ENCODE measurements around the gene MAD2L1BP. TPM values are rescaled to one million over a fixed set of nuclear protein-coding genes. Genes with fewer than 3 reads are reported as not detected.
"Not testable (repeated sequence)": the region's sequence is repeated elsewhere in the genome, so short reads cannot be mapped to it uniquely, and the experiment has no call there.

The MAD2L1BP gene
- total RNA-seq, 1 donor from 2014 or later, result 33.3 TPM

DNA sequence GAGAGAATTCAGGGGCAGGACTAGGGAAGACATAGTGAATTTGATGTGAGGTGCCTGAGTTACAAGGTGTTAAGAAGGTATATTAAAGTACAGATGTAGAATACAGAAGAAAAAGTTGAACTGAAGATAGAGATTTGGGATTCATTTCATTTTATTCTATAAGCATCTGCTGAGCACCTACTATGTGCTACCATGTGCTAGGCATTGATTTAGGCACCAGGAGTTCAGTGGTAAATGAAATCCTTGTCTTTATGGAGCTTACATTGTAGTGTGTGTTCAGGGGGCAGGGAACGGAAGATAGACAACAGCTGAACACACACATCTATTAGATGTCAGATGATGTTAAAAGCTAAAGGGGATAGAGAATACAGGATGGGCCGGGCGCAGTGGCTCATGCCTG, 12.0 kb downstream of the MAD2L1BP start:
- Mint-ChIP-seq H3K9me3 (no peaks in the 10 kb centered on the region), H3K27ac (no peak overlapping the region), H3K27me3 (peaks cover 3% of the 10 kb centered on the region), H3K4me1 (ENCODE audit: unreplicated experiment) (peaks cover 18% of the 10 kb centered on the region), H3K4me3 (no peak overlapping the region), H3K36me3 (peaks cover 5% of the 10 kb centered on the region)
- TF ChIP-seq, protein P1, sequence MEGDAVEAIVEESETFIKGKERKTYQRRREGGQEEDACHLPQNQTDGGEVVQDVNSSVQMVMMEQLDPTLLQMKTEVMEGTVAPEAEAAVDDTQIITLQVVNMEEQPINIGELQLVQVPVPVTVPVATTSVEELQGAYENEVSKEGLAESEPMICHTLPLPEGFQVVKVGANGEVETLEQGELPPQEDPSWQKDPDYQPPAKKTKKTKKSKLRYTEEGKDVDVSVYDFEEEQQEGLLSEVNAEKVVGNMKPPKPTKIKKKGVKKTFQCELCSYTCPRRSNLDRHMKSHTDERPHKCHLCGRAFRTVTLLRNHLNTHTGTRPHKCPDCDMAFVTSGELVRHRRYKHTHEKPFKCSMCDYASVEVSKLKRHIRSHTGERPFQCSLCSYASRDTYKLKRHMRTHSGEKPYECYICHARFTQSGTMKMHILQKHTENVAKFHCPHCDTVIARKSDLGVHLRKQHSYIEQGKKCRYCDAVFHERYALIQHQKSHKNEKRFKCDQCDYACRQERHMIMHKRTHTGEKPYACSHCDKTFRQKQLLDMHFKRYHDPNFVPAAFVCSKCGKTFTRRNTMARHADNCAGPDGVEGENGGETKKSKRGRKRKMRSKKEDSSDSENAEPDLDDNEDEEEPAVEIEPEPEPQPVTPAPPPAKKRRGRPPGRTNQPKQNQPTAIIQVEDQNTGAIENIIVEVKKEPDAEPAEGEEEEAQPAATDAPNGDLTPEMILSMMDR (conservative IDR thresholded peaks at IDR 0.05), result no peak
- DNase-seq (ENCODE audit: extremely low spot score, unreplicated experiment), result no peak

DNA sequence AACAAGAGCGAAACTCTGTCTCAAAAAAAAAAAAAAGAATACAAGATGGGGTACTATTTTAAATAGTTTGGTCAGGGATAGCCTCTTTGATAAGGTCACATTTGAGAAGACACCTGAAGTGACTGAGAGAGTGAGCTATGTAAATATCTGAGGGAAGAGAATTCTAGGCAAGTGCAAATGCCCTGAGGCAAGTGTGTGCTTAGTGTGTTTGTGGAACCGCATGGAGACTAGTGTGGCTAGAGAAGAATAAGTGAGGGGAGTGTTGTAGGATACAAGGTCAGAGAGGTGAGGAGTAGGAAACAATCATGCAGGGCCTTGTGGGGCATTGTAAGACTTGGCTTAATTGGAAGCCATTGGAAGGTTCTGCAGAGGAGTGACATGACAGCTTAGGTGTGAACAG, 12.6 kb downstream of the MAD2L1BP start:
- Mint-ChIP-seq H3K27me3 (peaks cover 3% of the 10 kb centered on the region), H3K27ac (no peak overlapping the region), H3K9me3 (no peaks in the 10 kb centered on the region), H3K4me3 (no peak overlapping the region), H3K4me1 (ENCODE audit: unreplicated experiment) (peaks cover 13% of the 10 kb centered on the region), H3K36me3 (no peaks in the 10 kb centered on the region)
- TF ChIP-seq, protein P1 (conservative IDR thresholded peaks at IDR 0.05), result no peak
- no peak for DNase-seq (ENCODE audit: extremely low spot score, unreplicated experiment)

- H3K27me3 Mint-ChIP-seq, result not testable (repeated sequence)
Measured at GRCh38 chr6:43652822-43653221, 17.2 kb downstream of the MAD2L1BP start.

GRCh38 chr6:43657221-43657802, 21.7 kb downstream of the MAD2L1BP start:
- no peak overlapping the region for H3K4me3 Mint-ChIP-seq

More at GRCh38 chr6:43652822-43653221, 17.2 kb downstream of the MAD2L1BP start:
- not testable (repeated sequence) for H3K9me3 Mint-ChIP-seq; DNase-seq (ENCODE audit: extremely low spot score, unreplicated experiment); H3K4me3 Mint-ChIP-seq; H3K36me3 Mint-ChIP-seq; H3K27ac Mint-ChIP-seq; H3K4me1 Mint-ChIP-seq (ENCODE audit: unreplicated experiment)

DNA sequence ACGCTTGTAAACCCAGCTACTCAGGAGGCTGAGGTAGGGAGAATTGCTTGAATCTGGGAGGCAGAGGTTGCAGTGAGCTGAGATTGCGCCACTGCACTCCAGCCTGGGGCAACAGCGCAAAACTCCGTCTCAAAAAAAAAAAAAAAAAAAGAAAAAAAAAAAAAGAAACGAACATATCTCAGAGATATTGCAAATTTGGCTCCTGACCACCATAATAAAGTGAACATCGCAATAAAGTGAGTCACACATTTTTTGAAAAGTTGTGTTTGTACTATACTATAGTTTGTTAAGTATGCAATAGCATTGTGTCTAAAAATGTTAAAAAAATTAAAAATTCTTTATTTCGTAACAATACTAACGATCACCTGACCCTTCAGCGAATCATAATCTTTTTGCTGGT, 22.5 kb downstream of the MAD2L1BP start:
- Mint-ChIP-seq H3K27ac (no peak overlapping the region), H3K9me3 (no peaks in the 10 kb centered on the region), H3K27me3 (no peaks in the 10 kb centered on the region), H3K4me3 (no peak overlapping the region), H3K4me1 (ENCODE audit: unreplicated experiment) (no peaks in the 10 kb centered on the region), H3K36me3 (no peaks in the 10 kb centered on the region)
- TF ChIP-seq, protein P1 (conservative IDR thresholded peaks at IDR 0.05), result no peak
- DNase-seq (ENCODE audit: extremely low spot score, unreplicated experiment), result no peak

More at GRCh38 chr6:43657221-43657802, 21.7 kb downstream of the MAD2L1BP start:
- Mint-ChIP-seq H3K36me3 (no peaks in the 10 kb centered on the region), H3K27ac (no peak overlapping the region), H3K4me1 (ENCODE audit: unreplicated experiment) (no peaks in the 10 kb centered on the region), H3K27me3 (no peaks in the 10 kb centered on the region), H3K9me3 (no peaks in the 10 kb centered on the region)
- TF ChIP-seq, protein P1 (conservative IDR thresholded peaks at IDR 0.05), result no peak
- DNase-seq (ENCODE audit: extremely low spot score, unreplicated experiment), result no peak

- DNase-seq (ENCODE audit: extremely low spot score, unreplicated experiment); H3K9me3 Mint-ChIP-seq; H3K36me3 Mint-ChIP-seq; H3K27ac Mint-ChIP-seq; H3K4me3 Mint-ChIP-seq; H3K27me3 Mint-ChIP-seq: not testable (repeated sequence)
- peaks cover 11% of the 10 kb centered on the region for H3K4me1 Mint-ChIP-seq (ENCODE audit: unreplicated experiment)
Measured at GRCh38 chr6:43662948-43663347, 27.3 kb downstream of the MAD2L1BP start.

GRCh38 chr6:43665376-43665775, 29.7 kb downstream of the MAD2L1BP start:
- Mint-ChIP-seq H3K36me3 (no peaks in the 10 kb centered on the region), H3K4me3 (no peak overlapping the region), H3K9me3 (no peaks in the 10 kb centered on the region), H3K4me1 (ENCODE audit: unreplicated experiment) (peaks cover 34% of the 10 kb centered on the region), H3K27ac (no peak overlapping the region), H3K27me3 (no peaks in the 10 kb centered on the region)
- no peak for DNase-seq (ENCODE audit: extremely low spot score, unreplicated experiment)
- TF ChIP-seq, protein P1 (conservative IDR thresholded peaks at IDR 0.05), result no peak
